IMR-90 (cell line): ENCODE results near the gene COMP. TPM values are rescaled to one million over a fixed set of nuclear protein-coding genes. Genes with fewer than 3 reads are reported as not detected.

Source experiments
- ATAC-seq: fragments of 200-7000 bp; cut with Tn5 transposase; 2 replicates; pipeline ENCODE4 v1.9.1; 2020; ENCODE audit warnings: low read depth, mild to moderate bottlenecking, moderate library complexity
- BruUV-seq: library from RNA; stranded (reverse); fragments of 400-500 nt; replicated peaks from 2 replicates; lab custom pipeline; 2021; lab: Mats Ljungman, UMichigan
- CTCF ChIA-PET: fragments of 300-600 bp; formaldehyde crosslinking; extraction: SDS; loops from one replicate; lab custom pipeline; 2021; ENCODE audit warnings: antibody characterized with exemption; lab: Yijun Ruan, JAX
- POLR2A ChIA-PET: fragments of 300-600 bp; sonication (Branson Sonifier 250); formaldehyde crosslinking; loops from one replicate; lab custom pipeline; 2022; ENCODE audit warnings: antibody characterized with exemption; ENCODE audit not compliant: unreplicated experiment; lab: Charles Lee
- DNase-seq: peaks from one replicate; pipeline ENCODE4 v3.0.0; 2013
- H2AFZ ChIP-seq: replicated peaks from 2 replicates; pipeline ENCODE3; 2013; ENCODE audit warnings: low read length, mild to moderate bottlenecking; ENCODE audit not compliant: poor library complexity
- H2AK5ac ChIP-seq: 2 replicates; pipeline ENCODE4 v1.6.1; 2013; ENCODE audit warnings: low read depth, low read length, inconsistent platforms
- H2AK9ac ChIP-seq: replicated peaks from 2 replicates; pipeline ENCODE3; 2013; ENCODE audit warnings: mild to moderate bottlenecking, low read depth, low read length, moderate library complexity; ENCODE audit not compliant: poor library complexity
- H2BK120ac ChIP-seq: 2 replicates; pipeline ENCODE4 v1.6.1; 2013; ENCODE audit warnings: low read depth, low read length, inconsistent platforms
- H2BK15ac ChIP-seq: 3 replicates; pipeline ENCODE4 v1.6.1; 2013; ENCODE audit warnings: low read depth, low read length, inconsistent platforms
- H2BK20ac ChIP-seq: 2 replicates; pipeline ENCODE4 v1.6.1; 2013; ENCODE audit warnings: low read depth, mild to moderate bottlenecking, inconsistent platforms, low read length, moderate library complexity
- H2BK5ac ChIP-seq: 2 replicates; pipeline ENCODE4 v1.6.1; 2013; ENCODE audit warnings: mild to moderate bottlenecking, low read depth, low read length, inconsistent platforms; ENCODE audit not compliant: poor library complexity, severe bottlenecking
- H3K14ac ChIP-seq: replicated peaks from 2 replicates; pipeline ENCODE4 v1.6.1; 2013; ENCODE audit warnings: low read depth, low read length, inconsistent platforms
- H3K18ac ChIP-seq: 2 replicates; pipeline ENCODE4 v1.6.1; 2013; ENCODE audit warnings: low read depth, low read length, control low read depth
- H3K23ac ChIP-seq: 2 replicates; pipeline ENCODE4 v1.6.1; 2013; ENCODE audit warnings: low read depth, low read length, inconsistent platforms
- H3K27ac ChIP-seq: 2 replicates; pipeline ENCODE4 v1.5.1; 2013; ENCODE audit warnings: mild to moderate bottlenecking, control low read depth, low read length; ENCODE audit not compliant: insufficient read depth
- H3K27me3 ChIP-seq: 2 replicates; pipeline ENCODE4 v1.6.1; 2013; ENCODE audit warnings: low read length; ENCODE audit not compliant: control insufficient read depth, insufficient read depth
- H3K36me3 ChIP-seq: 2 replicates; pipeline ENCODE4 v1.6.1; 2013; ENCODE audit warnings: low read length, mixed read lengths; ENCODE audit not compliant: control insufficient read depth, insufficient read depth
- H3K4ac ChIP-seq: 2 replicates; pipeline ENCODE4 v1.6.1; 2013; ENCODE audit warnings: low read depth, low read length, inconsistent platforms
- H3K4me1 ChIP-seq: 2 replicates; pipeline ENCODE4 v1.6.1; 2013; ENCODE audit warnings: low read length, mixed read lengths; ENCODE audit not compliant: control insufficient read depth, insufficient read depth
- H3K4me2 ChIP-seq: 2 replicates; pipeline ENCODE4 v1.6.1; 2013; ENCODE audit warnings: low read depth, mild to moderate bottlenecking, control low read depth, low read length, moderate library complexity
- H3K4me3 ChIP-seq: 2 replicates; pipeline ENCODE4 v1.5.1; 2013; ENCODE audit warnings: low read depth, mild to moderate bottlenecking, control low read depth, low read length, moderate library complexity; ENCODE audit not compliant: insufficient read depth
- H3K56ac ChIP-seq: 2 replicates; pipeline ENCODE4 v1.6.1; 2013; ENCODE audit warnings: low read length, inconsistent platforms; ENCODE audit not compliant: insufficient read depth; ENCODE audit errors: extremely low read depth
- H3K79me1 ChIP-seq, 2 experiments: 2 replicates each; pipeline ENCODE4 v1.6.1; 2013; ENCODE audit warnings: low read length in 2 of 2, inconsistent platforms in 1 of 2, low read depth in 1 of 2
- H3K9ac ChIP-seq: 2 replicates; pipeline ENCODE4 v1.6.1; 2013; ENCODE audit warnings: low read depth, low read length, control low read depth
- H3K9me1 ChIP-seq: 2 replicates; pipeline ENCODE4 v1.6.1; 2013; ENCODE audit warnings: low read length, inconsistent platforms; ENCODE audit not compliant: insufficient read depth
- H3K9me3 ChIP-seq: 2 replicates; pipeline ENCODE4 v1.6.1; 2013; ENCODE audit warnings: low read length; ENCODE audit not compliant: control insufficient read depth, insufficient read depth
- H4K20me1 ChIP-seq: 2 replicates; pipeline ENCODE4 v1.6.1; 2013; ENCODE audit warnings: low read length, inconsistent platforms; ENCODE audit not compliant: insufficient read depth
- H4K5ac ChIP-seq: 2 replicates; pipeline ENCODE4 v1.6.1; 2013; ENCODE audit warnings: mild to moderate bottlenecking, low read depth, low read length, control low read depth
- H4K8ac ChIP-seq, 2 experiments: 2 replicates each; pipeline ENCODE4 v1.6.1; 2013; ENCODE audit warnings: low read depth in 2 of 2, low read length in 2 of 2, control low read depth in 1 of 2, inconsistent platforms in 1 of 2
- H4K91ac ChIP-seq: 2 replicates; pipeline ENCODE4 v1.6.1; 2013; ENCODE audit warnings: low read depth, low read length, inconsistent platforms; ENCODE audit not compliant: insufficient read depth
- BHLHE40 ChIP-seq: fragments of 150-350 bp; IDR thresholded peaks from 2 replicates; pipeline ENCODE4 v1.6.1; 2016; ENCODE audit warnings: mild to moderate bottlenecking, low read depth, low read length
- CHD1 ChIP-seq: IDR thresholded peaks from 2 replicates; pipeline ENCODE4 v1.6.1; 2012; ENCODE audit warnings: low read depth, low read length, improper control_type of control experiment
- SMC3 ChIP-seq: fragments of 150-350 bp; IDR thresholded peaks from 2 replicates; pipeline ENCODE4 v1.6.1; 2016; ENCODE audit warnings: low read depth, mild to moderate bottlenecking, antibody characterized with exemption, low read length, moderate library complexity
- WGBS, 2 experiments: methylation state at CpG; one replicate each; pipeline versions ENCODE4 v1.1.5 to v1.1.7; 2013; ENCODE audit warnings: missing lambda C conversion rate in 2 of 2; ENCODE audit not compliant: insufficient read length in 1 of 2; ENCODE audit errors: extremely low coverage in 2 of 2; 5-methylcytosine and 5-hydroxymethylcytosine counted together
- dilution Hi-C: fragments of 300-500 bp; cut with HindIII; formaldehyde crosslinking; loops from one replicate; pipeline ENCODE4 v1.14.3; 2018; ENCODE audit warnings: low sequenced_read_pairs; ENCODE audit not compliant: unreplicated experiment
- in situ Hi-C: fragments of 300-500 bp; cut with MboI; formaldehyde crosslinking; loops from 3 replicates; pipeline ENCODE4 v1.14.3; 2019; ENCODE audit warnings: low sequenced_read_pairs, inconsistent platforms, mixed read lengths
- intact Hi-C: fragments of 100-400 bp; cut with micrococcal nuclease; formaldehyde crosslinking; loops from 2 replicates; pipeline ENCODE4 v1.10.0; 2022
- polyA plus RNA-seq, 3 experiments: library from polyadenylated mRNA; depleted of rRNA; stranded (reverse); fragments of >200 nt; gene quantifications; 2 replicates each; pipeline ENCODE4 v1.2.3, GENCODE V29; 2012; ENCODE audit warnings: low replicate concordance in 1 of 3
- total RNA-seq: library from RNA; depleted of rRNA; stranded (reverse); fragments of >200 nt; gene quantifications from 2 replicates; pipeline ENCODE4 v1.2.3, GENCODE V29; 2012
- TF ChIP-seq, protein P1 (sequence below): conservative IDR thresholded peaks from 2 replicates; pipeline ENCODE4 v1.5.1; 2012; ENCODE audit warnings: mild to moderate bottlenecking, low read depth, low read length, improper control_type of control experiment

The COMP gene
- total and polyA plus RNA-seq, 2 of the 4 experiments (the other 2 are of a cell fraction) = under 0.01 to 0.43 TPM

DNA sequence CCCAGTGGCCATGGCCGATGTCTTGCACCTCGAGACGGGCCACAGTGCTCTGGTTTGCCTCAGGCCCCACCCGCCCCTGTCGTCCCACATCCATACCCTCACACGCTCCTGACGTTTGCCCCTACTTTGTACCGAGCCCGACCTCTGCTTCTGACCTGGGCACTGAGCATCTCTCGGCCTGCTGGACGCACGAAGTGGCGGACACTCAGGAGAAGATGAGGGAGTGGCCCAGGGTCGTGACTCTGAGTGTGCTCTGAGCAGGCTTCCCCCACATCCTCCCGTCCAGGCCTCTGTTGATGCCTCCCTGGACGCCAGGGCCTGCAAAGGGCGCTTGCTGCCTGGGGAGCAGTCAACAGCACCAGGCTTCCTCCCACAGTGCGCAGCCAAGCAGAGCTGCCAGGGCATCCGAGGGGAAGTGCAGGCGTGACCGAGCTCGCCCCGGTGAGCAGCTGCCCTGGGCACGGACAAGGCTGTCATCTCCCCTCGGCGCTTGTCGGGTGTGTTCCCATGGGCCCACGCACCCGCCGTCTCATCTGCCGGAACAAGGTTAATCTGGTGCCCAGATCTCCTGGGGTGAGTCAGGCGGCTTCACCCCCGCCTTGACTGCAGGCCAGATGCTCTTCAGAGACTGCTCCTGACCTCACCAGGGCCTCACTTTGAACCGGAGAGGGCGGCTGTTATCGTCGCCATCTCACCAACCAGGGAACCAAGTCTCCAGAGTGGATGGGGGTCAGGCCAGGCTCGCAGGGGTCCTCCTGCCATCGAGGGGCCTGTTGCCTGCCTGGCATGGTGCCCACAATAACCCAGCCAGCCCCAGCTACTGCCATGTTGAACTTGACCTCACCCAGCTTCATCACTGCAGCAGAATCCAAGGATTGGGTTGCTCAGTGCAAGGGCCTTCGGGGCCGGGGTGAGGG is 27.2 kb downstream of the COMP start:
- Histone ChIP-seq H2BK5ac (no peak overlapping the region), H4K20me1 (no peaks in the 10 kb centered on the region), H3K79me1 (no peaks in the 10 kb centered on the region), H3K9me3 (no peaks in the 10 kb centered on the region), H3K27ac (no peak overlapping the region), H4K8ac (no peak overlapping the region), H3K9ac (no peak overlapping the region), H3K18ac (no peak overlapping the region), H3K27me3 (no peaks in the 10 kb centered on the region), H3K23ac (no peak overlapping the region), H2AFZ (no peak overlapping the region), H2AK5ac (no peak overlapping the region), H3K36me3 (peaks cover 3% of the 10 kb centered on the region; the same call in 1 of the 2 replicates), H4K91ac (no peak overlapping the region), H2AK9ac (no peak overlapping the region), H2BK120ac (no peak overlapping the region), H2BK20ac (no peak overlapping the region), H4K5ac (no peak overlapping the region), H3K4me3 (no peak overlapping the region), H3K56ac (no peak overlapping the region), H3K9me1 (0 out of 2 replicates have a peak, but pooled peaks cover 3% of the 10 kb centered on the region), H3K4me1 (peaks cover 4% of the 10 kb centered on the region), H3K14ac (no peak overlapping the region), H3K4ac (no peak overlapping the region), H2BK15ac (no peak overlapping the region), H3K4me2 (no peak overlapping the region)
- BruUV-seq = no TSS peak
- POLR2A ChIA-PET = no interaction called here
- CTCF ChIA-PET = no interaction called here
- in situ Hi-C loops (no loop called here), dilution Hi-C loops (no loop called here), intact Hi-C loops (no loop called here)
- ATAC-seq = peak; percentile 43
- WGBS, 2 experiments = 82% methylated on average over 23 of the region's 41 CpGs; no CpG with 5 or more reads in 1 of the 2 experiments
- TF ChIP-seq, protein P1, sequence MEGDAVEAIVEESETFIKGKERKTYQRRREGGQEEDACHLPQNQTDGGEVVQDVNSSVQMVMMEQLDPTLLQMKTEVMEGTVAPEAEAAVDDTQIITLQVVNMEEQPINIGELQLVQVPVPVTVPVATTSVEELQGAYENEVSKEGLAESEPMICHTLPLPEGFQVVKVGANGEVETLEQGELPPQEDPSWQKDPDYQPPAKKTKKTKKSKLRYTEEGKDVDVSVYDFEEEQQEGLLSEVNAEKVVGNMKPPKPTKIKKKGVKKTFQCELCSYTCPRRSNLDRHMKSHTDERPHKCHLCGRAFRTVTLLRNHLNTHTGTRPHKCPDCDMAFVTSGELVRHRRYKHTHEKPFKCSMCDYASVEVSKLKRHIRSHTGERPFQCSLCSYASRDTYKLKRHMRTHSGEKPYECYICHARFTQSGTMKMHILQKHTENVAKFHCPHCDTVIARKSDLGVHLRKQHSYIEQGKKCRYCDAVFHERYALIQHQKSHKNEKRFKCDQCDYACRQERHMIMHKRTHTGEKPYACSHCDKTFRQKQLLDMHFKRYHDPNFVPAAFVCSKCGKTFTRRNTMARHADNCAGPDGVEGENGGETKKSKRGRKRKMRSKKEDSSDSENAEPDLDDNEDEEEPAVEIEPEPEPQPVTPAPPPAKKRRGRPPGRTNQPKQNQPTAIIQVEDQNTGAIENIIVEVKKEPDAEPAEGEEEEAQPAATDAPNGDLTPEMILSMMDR = no peak
- TF ChIP-seq BHLHE40 (no peak), SMC3 (no peak), CHD1 (no peak)
- peak; percentile 27 for DNase-seq
